IMR-90 (cell line): ENCODE data around the gene FBXL13. TPM values are rescaled to one million over a fixed set of nuclear protein-coding genes. Genes with fewer than 3 reads are reported as not detected.
"Not testable (repeated sequence)": the region's sequence is repeated elsewhere in the genome, so short reads cannot be mapped to it uniquely, and the experiment has no call there.

Experiments used
- ATAC-seq: fragments of 200-7000 bp; cut with Tn5 transposase; 2 replicates; pipeline ENCODE4 v1.9.1; 2020; ENCODE audit warnings: low read depth, mild to moderate bottlenecking, moderate library complexity
- BruUV-seq: library from RNA; stranded (reverse); fragments of 400-500 nt; replicated peaks from 2 replicates; lab custom pipeline; 2021; lab: Mats Ljungman, UMichigan
- CTCF ChIA-PET: fragments of 300-600 bp; formaldehyde crosslinking; extraction: SDS; loops from one replicate; lab custom pipeline; 2021; ENCODE audit warnings: antibody characterized with exemption; lab: Yijun Ruan, JAX
- POLR2A ChIA-PET: fragments of 300-600 bp; sonication (Branson Sonifier 250); formaldehyde crosslinking; loops from one replicate; lab custom pipeline; 2022; ENCODE audit warnings: antibody characterized with exemption; ENCODE audit not compliant: unreplicated experiment; lab: Charles Lee
- DNase-seq: peaks from one replicate; pipeline ENCODE4 v3.0.0; 2013
- H2AFZ ChIP-seq: replicated peaks from 2 replicates; pipeline ENCODE3; 2013; ENCODE audit warnings: low read length, mild to moderate bottlenecking; ENCODE audit not compliant: poor library complexity
- H2AK5ac ChIP-seq: 2 replicates; pipeline ENCODE4 v1.6.1; 2013; ENCODE audit warnings: low read depth, low read length, inconsistent platforms
- H2AK9ac ChIP-seq: replicated peaks from 2 replicates; pipeline ENCODE3; 2013; ENCODE audit warnings: mild to moderate bottlenecking, low read depth, low read length, moderate library complexity; ENCODE audit not compliant: poor library complexity
- H2BK120ac ChIP-seq: 2 replicates; pipeline ENCODE4 v1.6.1; 2013; ENCODE audit warnings: low read depth, low read length, inconsistent platforms
- H2BK15ac ChIP-seq: 3 replicates; pipeline ENCODE4 v1.6.1; 2013; ENCODE audit warnings: low read depth, low read length, inconsistent platforms
- H2BK20ac ChIP-seq: 2 replicates; pipeline ENCODE4 v1.6.1; 2013; ENCODE audit warnings: low read depth, mild to moderate bottlenecking, inconsistent platforms, low read length, moderate library complexity
- H2BK5ac ChIP-seq: 2 replicates; pipeline ENCODE4 v1.6.1; 2013; ENCODE audit warnings: mild to moderate bottlenecking, low read depth, low read length, inconsistent platforms; ENCODE audit not compliant: poor library complexity, severe bottlenecking
- H3K14ac ChIP-seq: replicated peaks from 2 replicates; pipeline ENCODE4 v1.6.1; 2013; ENCODE audit warnings: low read depth, low read length, inconsistent platforms
- H3K18ac ChIP-seq: 2 replicates; pipeline ENCODE4 v1.6.1; 2013; ENCODE audit warnings: low read depth, low read length, control low read depth
- H3K23ac ChIP-seq: 2 replicates; pipeline ENCODE4 v1.6.1; 2013; ENCODE audit warnings: low read depth, low read length, inconsistent platforms
- H3K27ac ChIP-seq: 2 replicates; pipeline ENCODE4 v1.5.1; 2013; ENCODE audit warnings: mild to moderate bottlenecking, control low read depth, low read length; ENCODE audit not compliant: insufficient read depth
- H3K27me3 ChIP-seq: 2 replicates; pipeline ENCODE4 v1.6.1; 2013; ENCODE audit warnings: low read length; ENCODE audit not compliant: control insufficient read depth, insufficient read depth
- H3K36me3 ChIP-seq: 2 replicates; pipeline ENCODE4 v1.6.1; 2013; ENCODE audit warnings: low read length, mixed read lengths; ENCODE audit not compliant: control insufficient read depth, insufficient read depth
- H3K4ac ChIP-seq: 2 replicates; pipeline ENCODE4 v1.6.1; 2013; ENCODE audit warnings: low read depth, low read length, inconsistent platforms
- H3K4me1 ChIP-seq: 2 replicates; pipeline ENCODE4 v1.6.1; 2013; ENCODE audit warnings: low read length, mixed read lengths; ENCODE audit not compliant: control insufficient read depth, insufficient read depth
- H3K4me2 ChIP-seq: 2 replicates; pipeline ENCODE4 v1.6.1; 2013; ENCODE audit warnings: low read depth, mild to moderate bottlenecking, control low read depth, low read length, moderate library complexity
- H3K4me3 ChIP-seq: 2 replicates; pipeline ENCODE4 v1.5.1; 2013; ENCODE audit warnings: low read depth, mild to moderate bottlenecking, control low read depth, low read length, moderate library complexity; ENCODE audit not compliant: insufficient read depth
- H3K56ac ChIP-seq: 2 replicates; pipeline ENCODE4 v1.6.1; 2013; ENCODE audit warnings: low read length, inconsistent platforms; ENCODE audit not compliant: insufficient read depth; ENCODE audit errors: extremely low read depth
- H3K79me1 ChIP-seq, 2 experiments: 2 replicates each; pipeline ENCODE4 v1.6.1; 2013; ENCODE audit warnings: low read length in 2 of 2, inconsistent platforms in 1 of 2, low read depth in 1 of 2
- H3K9ac ChIP-seq: 2 replicates; pipeline ENCODE4 v1.6.1; 2013; ENCODE audit warnings: low read depth, low read length, control low read depth
- H3K9me1 ChIP-seq: 2 replicates; pipeline ENCODE4 v1.6.1; 2013; ENCODE audit warnings: low read length, inconsistent platforms; ENCODE audit not compliant: insufficient read depth
- H3K9me3 ChIP-seq: 2 replicates; pipeline ENCODE4 v1.6.1; 2013; ENCODE audit warnings: low read length; ENCODE audit not compliant: control insufficient read depth, insufficient read depth
- H4K20me1 ChIP-seq: 2 replicates; pipeline ENCODE4 v1.6.1; 2013; ENCODE audit warnings: low read length, inconsistent platforms; ENCODE audit not compliant: insufficient read depth
- H4K5ac ChIP-seq: 2 replicates; pipeline ENCODE4 v1.6.1; 2013; ENCODE audit warnings: mild to moderate bottlenecking, low read depth, low read length, control low read depth
- H4K8ac ChIP-seq, 2 experiments: 2 replicates each; pipeline ENCODE4 v1.6.1; 2013; ENCODE audit warnings: low read depth in 2 of 2, low read length in 2 of 2, control low read depth in 1 of 2, inconsistent platforms in 1 of 2
- H4K91ac ChIP-seq: 2 replicates; pipeline ENCODE4 v1.6.1; 2013; ENCODE audit warnings: low read depth, low read length, inconsistent platforms; ENCODE audit not compliant: insufficient read depth
- WGBS, 2 experiments: methylation state at CpG; one replicate each; pipeline versions ENCODE4 v1.1.5 to v1.1.7; 2013; ENCODE audit warnings: missing lambda C conversion rate in 2 of 2; ENCODE audit not compliant: insufficient read length in 1 of 2; ENCODE audit errors: extremely low coverage in 2 of 2; 5-methylcytosine and 5-hydroxymethylcytosine counted together
- dilution Hi-C: fragments of 300-500 bp; cut with HindIII; formaldehyde crosslinking; loops from one replicate; pipeline ENCODE4 v1.14.3; 2018; ENCODE audit warnings: low sequenced_read_pairs; ENCODE audit not compliant: unreplicated experiment
- in situ Hi-C: fragments of 300-500 bp; cut with MboI; formaldehyde crosslinking; loops from 3 replicates; pipeline ENCODE4 v1.14.3; 2019; ENCODE audit warnings: low sequenced_read_pairs, inconsistent platforms, mixed read lengths
- intact Hi-C: fragments of 100-400 bp; cut with micrococcal nuclease; formaldehyde crosslinking; loops from 2 replicates; pipeline ENCODE4 v1.10.0; 2022
- polyA plus RNA-seq, 3 experiments: library from polyadenylated mRNA; depleted of rRNA; stranded (reverse); fragments of >200 nt; gene quantifications; 2 replicates each; pipeline ENCODE4 v1.2.3, GENCODE V29; 2012; ENCODE audit warnings: low replicate concordance in 1 of 3
- total RNA-seq: library from RNA; depleted of rRNA; stranded (reverse); fragments of >200 nt; gene quantifications from 2 replicates; pipeline ENCODE4 v1.2.3, GENCODE V29; 2012

Gene FBXL13
- total and polyA plus RNA-seq, 2 of the 4 experiments (the other 2 are of a cell fraction), result 0.24 to 0.36 TPM

DNA sequence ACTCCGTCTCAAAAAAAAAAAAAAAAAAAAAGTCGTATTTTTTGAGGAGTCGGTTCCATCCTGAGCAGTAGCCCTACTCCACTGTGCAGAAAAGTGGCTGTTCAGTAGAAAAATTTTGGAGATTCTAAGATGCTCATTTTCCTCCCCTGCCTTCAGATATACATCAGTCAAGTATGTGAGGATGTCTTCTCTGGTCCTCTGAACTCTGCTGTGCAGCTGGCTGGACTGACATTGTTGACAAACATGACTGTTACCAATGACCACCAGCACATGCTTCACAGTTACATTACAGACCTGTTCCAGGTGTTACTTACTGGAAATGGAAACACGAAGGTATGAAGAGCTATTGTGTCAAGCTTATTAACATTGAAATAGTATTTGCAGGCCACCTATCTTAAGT, 17.7 kb upstream of the FBXL13 start:
- H3K9me3 ChIP-seq, H2AFZ ChIP-seq, H2AK9ac ChIP-seq, H3K23ac ChIP-seq, intact Hi-C loops, H4K5ac ChIP-seq, POLR2A ChIA-PET, H2BK20ac ChIP-seq, H2BK120ac ChIP-seq, H3K27me3 ChIP-seq, H3K4me2 ChIP-seq, H3K14ac ChIP-seq, DNase-seq, H3K56ac ChIP-seq, ATAC-seq, BruUV-seq, H3K9ac ChIP-seq, H3K79me1 ChIP-seq, H2BK5ac ChIP-seq, H3K4ac ChIP-seq, in situ Hi-C loops, H3K27ac ChIP-seq, H3K9me1 ChIP-seq, H3K4me1 ChIP-seq, H3K18ac ChIP-seq, H2BK15ac ChIP-seq, H4K20me1 ChIP-seq, H4K8ac ChIP-seq, H4K91ac ChIP-seq, H3K4me3 ChIP-seq, H2AK5ac ChIP-seq, dilution Hi-C loops: not testable (repeated sequence)
- CTCF ChIA-PET, result interaction anchor here (0.6 kb wide), 1 partner anchor 241 kb away, joined by 3 read pairs; no protein-coding TSS in a partner anchor
- H3K36me3 ChIP-seq, result peaks cover 14% of the 10 kb centered on the region
- WGBS, 2 experiments, result no CpG with 5 or more reads among the region's 4 CpGs
